A673 (cell line): ENCODE data around the gene NHS. TPM values are rescaled to one million over a fixed set of nuclear protein-coding genes. Genes with fewer than 3 reads are reported as not detected.

Experiments used
- BruUV-seq: library from RNA; stranded (reverse); fragments of 400-500 nt; replicated peaks from 2 replicates; lab custom pipeline; 2021; lab: Mats Ljungman, UMichigan
- CTCF ChIA-PET: fragments of 300-600 bp; sonication (Branson Sonifier 250); formaldehyde crosslinking; loops from one replicate; lab custom pipeline; 2022; ENCODE audit warnings: antibody characterized with exemption; lab: Charles Lee
- POLR2A ChIA-PET: fragments of 300-600 bp; sonication (Branson Sonifier 250); formaldehyde crosslinking; loops from one replicate; lab custom pipeline; 2022; ENCODE audit warnings: antibody characterized with exemption; ENCODE audit not compliant: low non-redundant PET; lab: Charles Lee
- DNase-seq: peaks from one replicate; pipeline ENCODE4 v3.0.0-alpha.2; 2015; ENCODE audit warnings: low spot score
- H3K27ac ChIP-seq: fragments of 200-600 bp; sonication (generic); 2 replicates; pipeline ENCODE4 v1.5.1; 2016; ENCODE audit warnings: mixed run types, low read depth, mild to moderate bottlenecking, mixed read lengths, antibody characterized with exemption, low read length; ENCODE audit not compliant: poor library complexity, severe bottlenecking
- H3K27me3 ChIP-seq: fragments of 200-600 bp; sonication (generic); replicated peaks from 2 replicates; pipeline ENCODE4 v1.6.1; 2017; ENCODE audit warnings: mixed run types, low read depth, mild to moderate bottlenecking, mixed read lengths, antibody characterized with exemption, low read length; ENCODE audit not compliant: insufficient read depth, poor library complexity
- H3K36me3 ChIP-seq: fragments of 200-600 bp; sonication (generic); 2 replicates; pipeline ENCODE4 v1.6.1; 2016; ENCODE audit warnings: mixed run types, mild to moderate bottlenecking, mixed read lengths, antibody characterized with exemption, low read length; ENCODE audit not compliant: insufficient read depth, poor library complexity, severe bottlenecking
- H3K4me1 ChIP-seq: fragments of 200-600 bp; sonication (generic); 2 replicates; pipeline ENCODE4 v1.6.1; 2017; ENCODE audit warnings: mixed run types, mild to moderate bottlenecking, mixed read lengths, antibody characterized with exemption, low read length; ENCODE audit not compliant: insufficient read depth, poor library complexity, severe bottlenecking
- H3K4me3 ChIP-seq: fragments of 200-600 bp; sonication (generic); 2 replicates; pipeline ENCODE4 v1.5.1; 2016; ENCODE audit warnings: low read depth, mixed run types, mild to moderate bottlenecking, mixed read lengths, low read length; ENCODE audit not compliant: poor library complexity, severe bottlenecking
- H3K9me3 ChIP-seq: fragments of 200-600 bp; sonication (generic); 2 replicates; pipeline ENCODE4 v1.6.1; 2016; ENCODE audit warnings: mixed run types, low read depth, mild to moderate bottlenecking, mixed read lengths, antibody characterized with exemption, low read length; ENCODE audit not compliant: poor library complexity, severe bottlenecking
- CTCF ChIP-seq: fragments of 300-800, 200-600 bp; sonication (generic); conservative IDR thresholded peaks from 2 replicates; pipeline ENCODE4 v1.5.1; 2017; ENCODE audit warnings: low read depth, mild to moderate bottlenecking, antibody characterized with exemption, low read length, moderate library complexity, mixed read lengths
- EZH2 ChIP-seq: fragments of 200-600 bp; sonication (generic); IDR thresholded peaks from 2 replicates; pipeline ENCODE4 v1.6.1; 2017; ENCODE audit warnings: borderline replicate concordance, low read depth, mild to moderate bottlenecking, mixed read lengths, antibody characterized with exemption, low read length; ENCODE audit not compliant: poor library complexity, severe bottlenecking
- intact Hi-C: fragments of 100-400 bp; cut with micrococcal nuclease; formaldehyde crosslinking; loops from one replicate; pipeline ENCODE4 v1.10.0; 2022; ENCODE audit not compliant: unreplicated experiment
- total RNA-seq: library from RNA; stranded (reverse); gene quantifications from 2 replicates; pipeline ENCODE4 v1.2.3, GENCODE V29; 2021

The NHS gene
- total RNA-seq, 1 experiment from 2014 or later = 0.37 TPM

DNA sequence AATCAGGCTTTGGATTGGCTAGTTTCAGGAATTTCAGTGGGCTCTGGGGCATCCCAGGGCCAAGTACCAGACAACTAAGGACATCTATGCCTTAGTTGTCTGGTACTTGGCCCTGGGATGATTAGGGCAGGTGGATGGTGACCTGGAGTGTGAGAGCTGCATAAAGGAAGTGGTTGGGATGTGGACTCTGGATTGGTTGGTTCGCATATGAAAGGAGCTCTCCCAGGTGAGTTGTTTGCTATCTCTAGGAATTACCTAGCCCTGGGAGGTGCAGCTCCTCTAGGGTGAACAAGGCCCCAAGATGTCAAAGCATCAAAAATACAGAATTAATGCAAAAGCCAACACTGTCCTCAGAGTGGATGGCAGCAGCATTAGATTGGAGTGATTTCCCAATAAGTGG is 109.6 kb downstream of the NHS start:
- no TSS peak for BruUV-seq
- no peak for TF ChIP-seq EZH2
- POLR2A ChIA-PET = interaction anchor here (0.5 kb wide), 1 partner anchor 349 kb away, joined by 3 read pairs; no protein-coding TSS in a partner anchor

GRCh38 chrX:17485391-17485790 is 110.4 kb downstream of the NHS start:
- no peak for DNase-seq
- intact Hi-C loops = no loop called here
- no peaks in the 10 kb centered on the region for H3K9me3 ChIP-seq
- H3K4me1 ChIP-seq = no peaks in the 10 kb centered on the region
- no peak for TF ChIP-seq EZH2
- no peak for TF ChIP-seq CTCF
- no TSS peak for BruUV-seq
- H3K36me3 ChIP-seq = no peaks in the 10 kb centered on the region
- POLR2A ChIA-PET = interaction anchor here (0.5 kb wide), 1 partner anchor 348 kb away, joined by 3 read pairs; no protein-coding TSS in a partner anchor
- CTCF ChIA-PET = no interaction called here
- H3K27ac ChIP-seq = no peak overlapping the region
- no peak overlapping the region for H3K4me3 ChIP-seq
- no peaks in the 10 kb centered on the region for H3K27me3 ChIP-seq

More for the DNA sequence above, 109.6 kb downstream of the NHS start:
- H3K4me3 ChIP-seq = no peak overlapping the region
- intact Hi-C loops = no loop called here
- H3K27me3 ChIP-seq = no peaks in the 10 kb centered on the region
- DNase-seq = no peak
- no peaks in the 10 kb centered on the region for H3K36me3 ChIP-seq
- H3K4me1 ChIP-seq = no peaks in the 10 kb centered on the region
- H3K9me3 ChIP-seq = no peaks in the 10 kb centered on the region
- H3K27ac ChIP-seq = no peak overlapping the region
- CTCF ChIA-PET = no interaction called here

DNA sequence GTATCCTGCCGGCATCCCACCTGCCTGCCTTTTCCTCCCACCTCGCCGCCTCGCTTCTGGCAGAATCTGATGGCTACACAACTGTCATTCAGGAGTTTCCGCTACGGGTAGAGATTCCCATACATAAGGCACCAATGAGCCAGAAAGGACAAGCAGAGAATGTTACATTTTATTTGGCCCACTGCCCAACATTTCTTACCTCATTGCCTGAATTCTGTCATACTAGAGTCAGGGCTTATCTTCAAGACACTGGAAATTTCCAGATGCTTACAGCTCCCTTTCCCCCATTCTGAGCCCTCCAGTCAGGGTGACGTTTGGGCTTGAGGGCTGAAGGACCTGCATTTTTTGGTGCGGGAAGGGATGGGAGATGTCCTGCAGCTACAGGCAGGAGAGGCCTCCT is 113.0 kb downstream of the NHS start:
- Histone ChIP-seq H3K27me3 (no peaks in the 10 kb centered on the region), H3K4me1 (no peaks in the 10 kb centered on the region), H3K36me3 (no peaks in the 10 kb centered on the region), H3K9me3 (no peaks in the 10 kb centered on the region), H3K4me3 (no peak overlapping the region), H3K27ac (no peak overlapping the region)
- DNase-seq = no peak
- intact Hi-C loops = no loop called here
- ChIA-PET POLR2A (no interaction called here), CTCF (no interaction called here)
- TF ChIP-seq EZH2 (no peak), CTCF (no peak)
- BruUV-seq = no TSS peak

GRCh38 chrX:17494216-17494615 is 119.2 kb downstream of the NHS start:
- no peak for TF ChIP-seq CTCF
- no peak for TF ChIP-seq EZH2
- H3K4me3 ChIP-seq = no peak overlapping the region
- H3K27me3 ChIP-seq = peaks cover 29% of the 10 kb centered on the region
- no peaks in the 10 kb centered on the region for H3K4me1 ChIP-seq
- H3K27ac ChIP-seq = no peak overlapping the region
- BruUV-seq = no TSS peak
- no peaks in the 10 kb centered on the region for H3K9me3 ChIP-seq
- H3K36me3 ChIP-seq = no peaks in the 10 kb centered on the region
- CTCF ChIA-PET = no interaction called here
- POLR2A ChIA-PET = no interaction called here
- intact Hi-C loops = loop anchor here (10.0 kb wide), 1 partner anchor 59 kb away; no protein-coding TSS in a partner anchor
- DNase-seq = no peak
